Glomerular endothelial cell (primary cell): ENCODE results near the gene LRP8. TPM values are rescaled to one million over a fixed set of nuclear protein-coding genes. Genes with fewer than 3 reads are reported as not detected.
"Not testable (repeated sequence)": the region's sequence is repeated elsewhere in the genome, so short reads cannot be mapped to it uniquely, and the experiment has no call there.

ENCODE experiments used
- DNase-seq: peaks from one replicate; pipeline ENCODE4 v3.0.0-alpha.2; 2011; ENCODE audit warnings: low read depth, low spot score; ENCODE audit errors: extremely low read depth
- total RNA-seq: library from RNA; depleted of rRNA; stranded (reverse); fragments of >200 nt; gene quantifications from 2 replicates; pipeline ENCODE4 v1.2.3, GENCODE V29; 2015

Gene LRP8
- total RNA-seq, 1 donor from 2014 or later = 18.2 TPM

DNA sequence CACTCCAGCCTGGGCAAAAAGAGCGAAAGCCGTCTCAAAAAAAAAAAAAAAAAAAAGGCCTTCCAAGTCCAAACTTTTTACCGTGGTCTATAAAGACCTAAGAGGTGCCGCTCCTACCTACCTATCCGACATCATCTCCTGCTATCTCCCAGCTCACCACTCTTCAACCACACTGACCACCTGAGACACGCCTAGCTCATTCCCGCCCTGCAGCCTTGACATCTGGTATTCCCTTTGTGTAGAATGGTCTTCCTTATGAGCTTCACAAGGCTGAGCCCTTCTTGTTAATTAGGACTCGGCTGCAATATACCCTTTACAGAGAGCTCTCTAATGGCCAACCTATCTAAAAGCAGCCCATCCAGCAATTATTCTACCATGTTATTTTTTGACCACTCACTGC is 90.2 kb downstream of the LRP8 start:
- DNase-seq = no peak

- no peak for DNase-seq
These were observed 106.9 kb downstream of the LRP8 start for GRCh38 chr1:53220962-53221286.

- DNase-seq = no peak
These were observed 107.5 kb downstream of the LRP8 start, which contains the start of gene CZIB for GRCh38 chr1:53220171-53220961. TSS of gene CZIB (minus strand) at chr1:53220634. CDS start at chr1:53220575, 59 bp downstream.

DNA sequence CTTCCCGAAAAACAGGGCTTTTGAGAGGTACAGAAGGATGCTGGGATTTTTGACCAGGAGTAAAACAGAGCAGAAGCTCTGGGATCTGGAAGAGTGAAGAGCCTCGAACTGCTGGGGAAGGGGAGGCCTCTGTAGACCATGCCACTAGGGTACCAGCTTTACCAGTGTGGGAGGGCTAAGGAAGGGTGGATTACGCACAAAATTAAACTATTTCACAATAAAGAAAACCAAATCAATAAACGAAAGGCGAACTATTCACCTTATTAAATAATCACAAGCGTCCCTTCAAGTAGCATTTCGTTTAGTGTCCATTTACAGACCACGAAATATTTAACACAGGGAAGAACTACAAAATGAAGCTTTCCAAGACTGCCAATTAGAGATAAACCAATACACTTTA is 108.2 kb downstream of the LRP8 start:
- no peak for DNase-seq

DNA sequence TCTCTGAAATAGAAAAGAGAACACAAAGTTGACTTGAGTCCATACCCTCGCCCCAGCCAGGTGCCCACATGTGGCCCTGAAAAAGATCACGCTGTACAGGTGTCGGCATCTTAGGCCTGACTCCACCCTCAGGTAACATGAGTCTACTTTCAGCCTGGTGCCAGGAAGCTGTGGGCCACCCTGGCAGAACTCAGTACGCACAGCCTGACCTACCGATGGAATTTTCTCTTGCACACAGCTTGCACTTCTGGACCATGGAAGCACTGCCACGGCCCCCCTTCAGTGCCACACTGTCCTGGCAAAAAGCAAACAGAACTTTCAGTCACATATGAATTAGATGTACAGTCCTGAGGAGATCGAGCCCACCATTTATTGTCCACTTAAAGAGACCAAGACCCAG is 109.7 kb downstream of the LRP8 start:
- DNase-seq = no peak

DNA sequence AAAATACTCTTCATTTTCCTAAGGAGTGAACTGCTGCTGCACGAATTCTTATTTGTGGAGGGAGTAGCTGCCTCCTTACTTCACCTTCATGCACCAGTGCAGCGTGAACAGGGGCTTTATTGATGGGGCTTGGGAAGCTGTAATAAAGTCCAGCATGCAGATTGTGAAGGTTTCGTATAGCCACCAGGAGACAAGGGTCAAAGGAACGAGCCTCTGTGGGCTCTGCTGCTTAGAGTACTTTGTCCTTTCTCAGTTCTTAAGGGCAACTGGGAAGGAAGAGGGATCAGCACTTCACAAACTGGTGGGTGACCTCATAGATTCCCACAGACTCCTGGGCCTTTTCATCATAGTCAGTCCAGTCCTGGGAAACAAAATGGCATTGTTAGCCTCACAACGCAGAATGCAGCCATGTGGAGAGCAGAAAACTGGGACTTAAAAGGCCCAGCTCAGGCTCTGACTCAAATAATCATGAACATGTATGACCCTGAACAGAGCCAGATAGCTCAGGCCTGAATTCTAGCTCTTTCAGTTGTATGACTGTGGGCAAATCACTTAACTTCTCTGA is 113.4 kb downstream of the LRP8 start:
- DNase-seq = no peak

DNA sequence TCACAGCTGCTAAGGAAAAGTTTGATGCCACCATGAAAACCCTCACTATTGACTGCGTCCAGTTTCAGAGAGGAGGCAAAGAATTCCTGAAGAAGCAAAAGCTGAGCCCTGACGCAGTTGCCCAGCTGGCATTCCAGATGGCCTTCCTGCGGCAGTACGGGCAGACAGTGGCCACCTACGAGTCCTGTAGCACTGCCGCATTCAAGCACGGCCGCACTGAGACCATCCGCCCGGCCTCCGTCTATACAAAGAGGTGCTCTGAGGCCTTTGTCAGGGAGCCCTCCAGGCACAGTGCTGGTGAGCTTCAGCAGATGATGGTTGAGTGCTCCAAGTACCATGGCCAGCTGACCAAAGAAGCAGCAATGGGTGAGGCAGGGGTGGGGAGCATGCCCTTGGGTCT is 116.9 kb downstream of the LRP8 start:
- no peak for DNase-seq

DNA sequence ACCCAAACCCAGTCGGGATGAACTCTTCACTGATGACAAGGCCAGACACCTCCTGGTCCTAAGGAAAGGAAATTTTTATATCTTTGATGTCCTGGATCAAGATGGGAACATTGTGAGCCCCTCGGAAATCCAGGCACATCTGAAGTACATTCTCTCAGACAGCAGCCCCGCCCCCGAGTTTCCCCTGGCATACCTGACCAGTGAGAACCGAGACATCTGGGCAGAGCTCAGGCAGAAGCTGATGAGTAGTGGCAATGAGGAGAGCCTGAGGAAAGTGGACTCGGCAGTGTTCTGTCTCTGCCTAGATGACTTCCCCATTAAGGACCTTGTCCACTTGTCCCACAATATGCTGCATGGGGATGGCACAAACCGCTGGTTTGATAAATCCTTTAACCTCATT is 117.5 kb downstream of the LRP8 start:
- DNase-seq = no peak

- no peak for DNase-seq
These were observed 120.1 kb downstream of the LRP8 start for GRCh38 chr1:53207726-53208125.

GRCh38 chr1:53206735-53207379 is 121.0 kb downstream of the LRP8 start:
- DNase-seq = no peak

- not testable (repeated sequence) for DNase-seq
These were observed 121.7 kb downstream of the LRP8 start for GRCh38 chr1:53206083-53206685.

- DNase-seq = not testable (repeated sequence)
These were observed 122.4 kb downstream of the LRP8 start for GRCh38 chr1:53205496-53205895.

DNA sequence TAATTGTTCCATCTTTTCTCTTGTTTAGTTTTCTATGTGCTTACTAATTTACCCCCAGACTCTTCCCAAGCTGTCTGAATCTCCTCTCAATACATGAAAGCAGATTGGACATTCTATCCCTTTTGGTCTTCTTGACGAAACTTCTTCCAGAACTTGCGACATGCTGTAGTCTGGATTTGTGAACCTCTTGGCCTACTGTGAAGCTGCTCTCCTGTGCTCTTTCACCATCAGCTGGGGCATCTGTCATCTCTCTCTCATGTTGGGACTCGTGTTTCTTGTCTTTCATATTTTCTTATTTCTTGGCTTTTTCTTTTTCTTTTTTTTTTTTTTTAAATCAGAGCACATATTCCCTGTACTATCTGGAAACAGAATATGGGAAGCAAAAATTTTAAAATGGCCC is 124.4 kb downstream of the LRP8 start:
- DNase-seq = no peak

DNA sequence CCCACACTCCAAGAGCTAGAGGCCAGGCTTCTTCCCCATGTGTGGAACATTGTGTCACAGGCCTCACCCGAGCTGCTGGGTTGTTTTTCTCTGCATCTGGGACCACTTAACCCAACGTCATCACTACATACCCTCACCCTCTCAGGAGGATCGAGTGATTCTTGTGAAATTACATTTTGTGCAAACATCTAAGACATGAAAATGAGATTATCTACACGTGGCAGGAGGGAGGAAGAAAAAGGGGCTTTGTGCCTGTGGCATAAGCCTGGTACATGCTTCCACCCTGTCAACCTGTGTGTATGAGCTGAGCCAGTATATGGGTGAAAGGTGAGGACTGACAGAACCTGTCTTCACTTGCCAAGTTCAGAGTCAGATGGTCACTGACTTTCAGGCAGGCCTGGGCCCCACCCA is 129.6 kb downstream of the LRP8 start:
- no peak for DNase-seq

GRCh38 chr1:53197291-53198200 is 130.3 kb downstream of the LRP8 start:
- no peak for DNase-seq

- no peak for DNase-seq
These were observed 131.2 kb downstream of the LRP8 start, which contains the start of gene CPT2 for GRCh38 chr1:53196485-53197290. TSS of gene CPT2 (plus strand) at chr1:53196824. CDS start at chr1:53196944, 120 bp downstream.

DNA sequence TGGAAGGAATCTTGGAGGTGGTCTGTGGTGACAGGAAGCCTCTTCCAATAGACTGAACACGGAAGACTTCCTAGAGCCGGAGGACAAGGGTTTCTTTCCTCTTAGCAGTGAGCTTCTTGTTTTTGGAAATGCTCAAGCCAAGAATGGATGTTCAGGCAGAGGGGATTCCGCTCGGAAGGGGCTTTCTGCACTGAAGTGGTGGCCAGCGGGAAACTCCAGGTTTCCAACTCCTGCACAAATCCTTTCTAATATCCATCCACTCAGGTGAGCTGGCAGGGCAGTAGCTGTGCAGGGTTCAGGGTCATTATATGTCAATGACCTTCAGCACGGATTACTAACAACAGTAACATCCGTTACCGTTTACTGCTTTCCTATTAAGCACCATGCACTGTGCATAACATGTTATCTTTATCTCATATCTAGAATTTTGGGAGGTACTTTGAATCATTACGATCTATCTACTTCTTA is 131.8 kb downstream of the LRP8 start:
- no peak for DNase-seq

- DNase-seq = no peak
These were observed 132.4 kb downstream of the LRP8 start for GRCh38 chr1:53195246-53196016.
